Neuronal stem cell (in vitro differentiated cells): ENCODE results near the gene CXCR4.

Source experiments
- DNase-seq: peaks from one replicate; pipeline ENCODE4 v3.0.0-alpha.2; 2013; ENCODE audit warnings: low spot score
- H2AFZ ChIP-seq: one replicate; pipeline ENCODE4 v1.6.1; 2013; ENCODE audit warnings: mild to moderate bottlenecking, low read length, inconsistent platforms
- H2AK5ac ChIP-seq: 2 replicates; pipeline ENCODE4 v1.6.1; 2013; ENCODE audit warnings: low read depth, mild to moderate bottlenecking, inconsistent platforms, low read length, moderate library complexity, mixed read lengths
- H2BK120ac ChIP-seq: 2 replicates; pipeline ENCODE4 v1.6.1; 2013; ENCODE audit warnings: low read depth, mild to moderate bottlenecking, inconsistent platforms, low read length, moderate library complexity, mixed read lengths
- H2BK12ac ChIP-seq: one replicate; pipeline ENCODE4 v1.6.1; 2013; ENCODE audit warnings: low read length, inconsistent platforms
- H2BK15ac ChIP-seq: 2 replicates; pipeline ENCODE4 v1.6.1; 2013; ENCODE audit warnings: mild to moderate bottlenecking, low read length, inconsistent platforms, mixed read lengths
- H2BK5ac ChIP-seq: one replicate; pipeline ENCODE4 v1.6.1; 2013; ENCODE audit warnings: inconsistent platforms, mild to moderate bottlenecking, low read length, moderate library complexity
- H3K14ac ChIP-seq: one replicate; pipeline ENCODE4 v1.6.1; 2013; ENCODE audit warnings: low read length, inconsistent platforms
- H3K18ac ChIP-seq: 2 replicates; pipeline ENCODE4 v1.6.1; 2013; ENCODE audit warnings: low read length, inconsistent platforms
- H3K23ac ChIP-seq: 2 replicates; pipeline ENCODE4 v1.6.1; 2013; ENCODE audit warnings: low read depth, mild to moderate bottlenecking, mixed read lengths, low read length, inconsistent platforms; ENCODE audit not compliant: poor library complexity
- H3K27ac ChIP-seq: replicated peaks from 3 replicates; pipeline ENCODE4 v1.5.1; 2013; ENCODE audit warnings: low read length, inconsistent platforms
- H3K27me3 ChIP-seq, 3 experiments: 2 replicates each; pipeline ENCODE4 v1.6.1; 2013; ENCODE audit warnings: low read length in 3 of 3, mild to moderate bottlenecking in 2 of 3, inconsistent platforms in 1 of 3, low read depth in 1 of 3, mixed read lengths in 1 of 3, moderate library complexity in 1 of 3; ENCODE audit not compliant: control insufficient read depth in 3 of 3, insufficient read depth in 3 of 3
- H3K36me3 ChIP-seq, 2 donors: replicated peaks in 1 of 2; 2 replicates each; pipeline ENCODE4 v1.6.1; 2013; ENCODE audit warnings: low read length in 2 of 2; ENCODE audit not compliant: control insufficient read depth in 2 of 2, insufficient read depth in 2 of 2
- H3K4ac ChIP-seq: 2 replicates; pipeline ENCODE4 v1.6.1; 2013; ENCODE audit warnings: inconsistent platforms, mild to moderate bottlenecking, low read length, moderate library complexity
- H3K4me1 ChIP-seq, 2 donors: 1 replicate in 1 of 2; 2 replicates in 1 of 2; pipeline ENCODE4 v1.6.1; 2013; ENCODE audit warnings: low read length in 2 of 2, low read depth in 1 of 2; ENCODE audit not compliant: control insufficient read depth in 2 of 2, insufficient read depth in 1 of 2
- H3K4me2 ChIP-seq: one replicate; pipeline ENCODE4 v1.6.1; 2013; ENCODE audit warnings: mild to moderate bottlenecking, low read length, inconsistent platforms; ENCODE audit not compliant: insufficient read depth, poor library complexity, severe bottlenecking
- H3K4me3 ChIP-seq, 2 donors: 2 replicates each; pipeline ENCODE4 v1.5.1; 2013; ENCODE audit warnings: low read length in 2 of 2, mild to moderate bottlenecking in 2 of 2, inconsistent platforms in 1 of 2, moderate library complexity in 1 of 2
- H3K79me1 ChIP-seq: one replicate; pipeline ENCODE4 v1.6.1; 2013; ENCODE audit warnings: low read depth, mild to moderate bottlenecking, inconsistent platforms, low read length, moderate library complexity
- H3K9ac ChIP-seq: one replicate; pipeline ENCODE4 v1.6.1; 2013; ENCODE audit warnings: mild to moderate bottlenecking, low read depth, low read length, inconsistent platforms; ENCODE audit not compliant: poor library complexity
- H3K9me3 ChIP-seq, 2 donors: replicated peaks in 1 of 2; 2 replicates each; pipeline versions ENCODE3 to v1.6.1; 2013; ENCODE audit warnings: low read length in 2 of 2, mild to moderate bottlenecking in 2 of 2, inconsistent platforms in 1 of 2, low read depth in 1 of 2, mixed read lengths in 1 of 2, moderate library complexity in 1 of 2; ENCODE audit not compliant: control insufficient read depth in 2 of 2, insufficient read depth in 1 of 2
- H4K8ac ChIP-seq: one replicate; pipeline ENCODE4 v1.6.1; 2013; ENCODE audit warnings: low read depth, mild to moderate bottlenecking, inconsistent platforms, low read length, moderate library complexity
- H4K91ac ChIP-seq: one replicate; pipeline ENCODE4 v1.6.1; 2013; ENCODE audit warnings: low read length, low read depth, mild to moderate bottlenecking, inconsistent platforms; ENCODE audit not compliant: poor library complexity
- WGBS, 2 donors: extraction: QIAGEN DNeasy Blood & Tissue Kit; methylation state at CpG; one replicate each; pipeline ENCODE4 v1.1.7; 2013; ENCODE audit warnings: missing lambda C conversion rate in 2 of 2, mixed read lengths in 1 of 2; ENCODE audit not compliant: insufficient read length in 2 of 2, insufficient replicate concordance in 1 of 2; ENCODE audit errors: extremely low coverage in 2 of 2; 5-methylcytosine and 5-hydroxymethylcytosine counted together

CXCR4 gene

GRCh38 chr2:136121204-136121910 lies 3.4 kb upstream of the CXCR4 start:
- Histone ChIP-seq H3K9ac (no peak overlapping the region), H2AFZ (no peak overlapping the region), H2AK5ac (no peak overlapping the region), H3K9me3 (no peaks in the 10 kb centered on the region), H4K91ac (no peak overlapping the region), H3K23ac (no peak overlapping the region), H3K27me3 (peaks cover 0 to 75% (median 0%) of the 10 kb centered on the region in 3 experiments), H3K4me3 (no peak overlapping the region), H3K4me1 (peaks cover under 1 to 15% of the 10 kb centered on the region in 2 donors), H4K8ac (no peak overlapping the region), H3K4me2 (no peak overlapping the region), H2BK120ac (no peak overlapping the region), H3K36me3 (no peaks in the 10 kb centered on the region), H3K18ac (peak overlapping the region; percentile 0), H2BK12ac (no peak overlapping the region), H3K27ac (no peak overlapping the region), H2BK5ac (no peak overlapping the region), H3K14ac (no peak overlapping the region), H2BK15ac (no peak overlapping the region), H3K4ac (no peak overlapping the region), H3K79me1 (no peaks in the 10 kb centered on the region)
- no peak for DNase-seq
- WGBS, 2 donors: no CpG with 5 or more reads among the region's 3 CpGs

- Histone ChIP-seq H3K27ac (no peak overlapping the region), H3K36me3 (peaks cover 6% of the 10 kb centered on the region in 2 donors), H3K14ac (no peak overlapping the region), H2BK12ac (no peak overlapping the region), H2BK5ac (no peak overlapping the region), H3K9ac (no peak overlapping the region), H3K79me1 (no peaks in the 10 kb centered on the region), H4K8ac (no peak overlapping the region), H3K4me3 (peak overlapping the region in 1 of 2 donors; percentile 30), H4K91ac (no peak overlapping the region), H2AK5ac (no peak overlapping the region), H2BK15ac (no peak overlapping the region), H2BK120ac (no peak overlapping the region), H3K4me2 (peak overlapping the region; percentile 92), H3K9me3 (peaks cover 0 to 1% of the 10 kb centered on the region in 2 donors), H3K4ac (no peak overlapping the region), H3K18ac (no peak overlapping the region), H2AFZ (peak overlapping the region; percentile 69), H3K23ac (no peak overlapping the region), H3K4me1 (peaks cover 6 to 10% of the 10 kb centered on the region in 2 donors), H3K27me3 (peaks cover 0 to 66% (median 0%) of the 10 kb centered on the region in 3 experiments)
- DNase-seq: no peak
- no CpG with 5 or more reads among the region's 16 CpGs for WGBS, 2 donors
These were observed 2.0 kb upstream of the CXCR4 start for GRCh38 chr2:136119717-136120675.

GRCh38 chr2:136118819-136119716 lies 1.1 kb upstream of the CXCR4 start:
- Histone ChIP-seq H2BK120ac (no peak overlapping the region), H2BK5ac (no peak overlapping the region), H4K91ac (no peak overlapping the region), H3K27ac (no peak overlapping the region), H2BK12ac (no peak overlapping the region), H3K4ac (no peak overlapping the region), H3K79me1 (no peaks in the 10 kb centered on the region), H3K36me3 (peaks cover 9 to 14% of the 10 kb centered on the region in 2 donors), H2BK15ac (no peak overlapping the region), H2AK5ac (no peak overlapping the region), H3K4me2 (peak overlapping the region; percentile 92), H3K9ac (peak overlapping the region; percentile 5), H2AFZ (peak overlapping the region; percentile 69), H3K9me3 (peaks cover 0 to 3% of the 10 kb centered on the region in 2 donors), H3K4me1 (peaks cover 6 to 8% of the 10 kb centered on the region in 2 donors), H3K4me3 (peak overlapping the region; percentile 30 to 75), H3K23ac (no peak overlapping the region), H3K18ac (no peak overlapping the region), H3K27me3 (peaks cover 0 to 56% (median 0%) of the 10 kb centered on the region in 3 experiments), H4K8ac (no peak overlapping the region), H3K14ac (no peak overlapping the region)
- DNase-seq: peak; percentile 23
- WGBS, 2 donors: no CpG with 5 or more reads among the region's 52 CpGs
